HCT116 (cell line): ENCODE data around the gene SBNO2. TPM values are rescaled to one million over a fixed set of nuclear protein-coding genes. Genes with fewer than 3 reads are reported as not detected.
A peak's percentile ranks its signal among the peaks of the same experiment; 100 is the strongest.

Source experiments
- ATAC-seq: fragments of 200-7000 bp; cut with Tn5 transposase; 2 replicates; pipeline ENCODE4 v1.9.1; 2020; ENCODE audit warnings: mild to moderate bottlenecking, moderate library complexity
- BruUV-seq: library from RNA; stranded (reverse); fragments of 400-500 nt; replicated peaks from 2 replicates; lab custom pipeline; 2021; lab: Mats Ljungman, UMichigan
- CTCF ChIA-PET: fragments of 300-600 bp; sonication (Branson Sonifier 250); formaldehyde crosslinking; loops from one replicate; lab custom pipeline; 2021; ENCODE audit warnings: antibody characterized with exemption; lab: Charles Lee
- POLR2A ChIA-PET: fragments of 300-600, 350-600 bp; sonication (Branson Sonifier 250); formaldehyde crosslinking; loops from one replicate; lab custom pipeline; 2021; ENCODE audit warnings: antibody characterized with exemption; lab: Charles Lee
- RAD21 ChIA-PET, 2 experiments: fragments of 300-600 bp; sonication (Branson Sonifier 250); formaldehyde crosslinking; loops; one replicate each; lab custom pipeline; 2023; ENCODE audit warnings: low total read pairs in 2 of 2; ENCODE audit not compliant: uncharacterized antibody in 2 of 2, unreplicated experiment in 2 of 2, low non-redundant PET in 1 of 2; lab: Charles Lee
- DNase-seq: peaks from one replicate; pipeline ENCODE4 v3.0.0-alpha.2; 2010; ENCODE audit warnings: low read depth, low spot score
- H2AFZ ChIP-seq: fragments of 200-600 bp; shearing (Covaris generic), sonication (generic); 2 replicates; pipeline ENCODE4 v1.6.1; 2017; ENCODE audit warnings: low read depth, mixed run types, mixed read lengths, antibody characterized with exemption, low read length; ENCODE audit not compliant: poor library complexity, severe bottlenecking
- H3K27ac ChIP-seq: 2 replicates; pipeline ENCODE4 v1.5.1; 2012; ENCODE audit warnings: low read depth, low read length
- H3K27me3 ChIP-seq: fragments of 200-600 bp; sonication (generic); 2 replicates; pipeline ENCODE4 v1.6.1; 2016; ENCODE audit warnings: mixed run types, low read length, mixed read lengths; ENCODE audit not compliant: insufficient read depth
- H3K36me3 ChIP-seq, 2 experiments: fragments of 200-500 bp in 1 of 2; fragments of 200-600 bp in 1 of 2; sonication (Bioruptor generic) in 1 of 2; sonication (generic) in 1 of 2; 2 replicates each; pipeline versions ENCODE4 v1.5.1 to v1.6.1; 2014 to 2016; ENCODE audit warnings: low read length in 2 of 2, inconsistent platforms in 1 of 2, mixed read lengths in 1 of 2, mixed run types in 1 of 2; ENCODE audit not compliant: insufficient read depth in 2 of 2, control insufficient read depth in 1 of 2
- H3K4me1 ChIP-seq, 2 experiments: fragments of 200-600 bp in 1 of 2; sonication (generic) in 1 of 2; 2 replicates each; pipeline versions ENCODE4 v1.5.1 to v1.6.1; 2012 to 2017; ENCODE audit warnings: low read length in 2 of 2, inconsistent platforms in 1 of 2, mild to moderate bottlenecking in 1 of 2, mixed read lengths in 1 of 2, mixed run types in 1 of 2, moderate library complexity in 1 of 2; ENCODE audit not compliant: insufficient read depth in 2 of 2, control insufficient read depth in 1 of 2
- H3K4me2 ChIP-seq: fragments of 200-600 bp; sonication (generic); 2 replicates; pipeline ENCODE4 v1.6.1; 2017; ENCODE audit warnings: mixed run types, low read length, mixed read lengths
- H3K4me3 ChIP-seq, 2 experiments: fragments of 200-600 bp in 1 of 2; sonication (generic) in 1 of 2; replicated peaks in 1 of 2; 2 replicates each; pipeline ENCODE4 v1.5.1; 2011 to 2016; ENCODE audit warnings: low read length in 2 of 2, control low read depth in 1 of 2, low read depth in 1 of 2, mild to moderate bottlenecking in 1 of 2, mixed read lengths in 1 of 2, mixed run types in 1 of 2
- H3K79me2 ChIP-seq: fragments of 200-600 bp; sonication (generic); 2 replicates; pipeline ENCODE4 v1.6.1; 2017; ENCODE audit warnings: mild to moderate bottlenecking, mixed run types, low read length, moderate library complexity, mixed read lengths; ENCODE audit not compliant: insufficient read depth
- H3K9ac ChIP-seq: fragments of 200-600 bp; sonication (generic); 2 replicates; pipeline ENCODE4 v1.6.1; 2016; ENCODE audit warnings: low read length, mixed read lengths
- H3K9me2 ChIP-seq: fragments of 200-600 bp; sonication (generic), shearing (Covaris generic); 2 replicates; pipeline ENCODE4 v1.6.1; 2017; ENCODE audit warnings: mixed run types, mild to moderate bottlenecking, moderate library complexity; ENCODE audit not compliant: insufficient read depth
- H3K9me3 ChIP-seq, 2 experiments: fragments of 200-500 bp in 1 of 2; fragments of 200-600 bp in 1 of 2; sonication (Bioruptor generic) in 1 of 2; sonication (generic) in 1 of 2; 2 replicates each; pipeline ENCODE4 v1.6.1; 2014 to 2017; ENCODE audit warnings: low read length in 2 of 2, mixed read lengths in 2 of 2, inconsistent platforms in 1 of 2, low read depth in 1 of 2, mild to moderate bottlenecking in 1 of 2, mixed run types in 1 of 2, moderate library complexity in 1 of 2; ENCODE audit not compliant: control insufficient read depth in 1 of 2, insufficient read depth in 1 of 2
- H4K20me1 ChIP-seq: fragments of 200-600 bp; sonication (generic), shearing (Covaris generic); 2 replicates; pipeline ENCODE4 v1.6.1; 2017; ENCODE audit warnings: mixed run types, mild to moderate bottlenecking, moderate library complexity; ENCODE audit not compliant: insufficient read depth
- CBX3 ChIP-seq: IDR thresholded peaks from 2 replicates; pipeline ENCODE4 v1.6.1; 2012; ENCODE audit warnings: low read depth
- CEBPB ChIP-seq: IDR thresholded peaks from 2 replicates; pipeline ENCODE4 v1.6.1; 2012; ENCODE audit warnings: low read depth
- CTCF ChIP-seq, 3 experiments: fragments of 200-600 bp in 1 of 3; sonication (generic) in 1 of 3; IDR thresholded peaks in 2 of 3; conservative IDR thresholded peaks in 1 of 3; 2 replicates each; pipeline ENCODE4 v1.5.1; 2012 to 2017; ENCODE audit warnings: low read depth in 2 of 3, low read length in 2 of 3, antibody characterized with exemption in 1 of 3, borderline replicate concordance in 1 of 3, control low read depth in 1 of 3, mild to moderate bottlenecking in 1 of 3, mixed read lengths in 1 of 3, mixed run types in 1 of 3, moderate library complexity in 1 of 3; ENCODE audit not compliant: insufficient read depth in 1 of 3
- EGR1 ChIP-seq: IDR thresholded peaks from 2 replicates; pipeline ENCODE4 v1.6.1; 2012; ENCODE audit warnings: low read depth
- ELF1 ChIP-seq: IDR thresholded peaks from 2 replicates; pipeline ENCODE4 v1.6.1; 2012; ENCODE audit warnings: low read depth, borderline replicate concordance
- EZH2 ChIP-seq: fragments of 200-600 bp; sonication (generic); IDR thresholded peaks from 2 replicates; pipeline ENCODE4 v1.6.1; 2017; ENCODE audit warnings: antibody characterized with exemption, mixed run types
- EZH2phosphoT487 ChIP-seq: fragments of 200-600 bp; IDR thresholded peaks from 2 replicates; pipeline ENCODE4 v1.6.1; 2018; ENCODE audit warnings: antibody characterized with exemption, borderline replicate concordance
- FOSL1 ChIP-seq: IDR thresholded peaks from 2 replicates; pipeline ENCODE4 v1.6.1; 2012; ENCODE audit warnings: low read depth
- JUND ChIP-seq: IDR thresholded peaks from 2 replicates; pipeline ENCODE4 v1.6.1; 2012
- POLR2A ChIP-seq: IDR thresholded peaks from 2 replicates; pipeline ENCODE4 v1.7.0; 2011; ENCODE audit warnings: borderline replicate concordance; ENCODE audit not compliant: insufficient read depth, insufficient read length; ENCODE audit errors: extremely low read depth
- POLR2AphosphoS5 ChIP-seq: IDR thresholded peaks from 2 replicates; pipeline ENCODE4 v1.6.1; 2011; ENCODE audit warnings: mild to moderate bottlenecking, low read depth, low read length, moderate library complexity
- RAD21 ChIP-seq: IDR thresholded peaks from 2 replicates; pipeline ENCODE4 v1.6.1; 2012; ENCODE audit warnings: low read depth, mild to moderate bottlenecking
- SIN3A ChIP-seq: IDR thresholded peaks from 2 replicates; pipeline ENCODE4 v1.6.1; 2012; ENCODE audit warnings: low read depth
- SP1 ChIP-seq: IDR thresholded peaks from 2 replicates; pipeline ENCODE4 v1.6.1; 2012; ENCODE audit warnings: low read depth
- SRF ChIP-seq: IDR thresholded peaks from 2 replicates; pipeline ENCODE4 v1.6.1; 2012; ENCODE audit warnings: low read depth
- TCF7L2 ChIP-seq: IDR thresholded peaks from 2 replicates; pipeline ENCODE4 v1.7.0; 2011; ENCODE audit warnings: borderline replicate concordance, inconsistent platforms; ENCODE audit not compliant: insufficient read depth, insufficient read length; ENCODE audit errors: extremely low read depth
- YY1 ChIP-seq: IDR thresholded peaks from 2 replicates; pipeline ENCODE4 v1.6.1; 2011; ENCODE audit warnings: low read length, low read depth, moderate library complexity, mild to moderate bottlenecking; ENCODE audit not compliant: insufficient replicate concordance; ENCODE audit errors: extremely low read depth
- ZFX ChIP-seq: fragments of 450-650 bp; IDR thresholded peaks from 2 replicates; pipeline ENCODE4 v1.6.1; 2017
- ZNF274 ChIP-seq: fragments of 200-500 bp; sonication (Bioruptor generic); IDR thresholded peaks from 2 replicates; pipeline ENCODE4 v1.6.1; 2014; ENCODE audit warnings: mild to moderate bottlenecking, low read depth, low read length, inconsistent platforms
- intact Hi-C: fragments of 100-400 bp; cut with micrococcal nuclease; formaldehyde crosslinking; loops from 2 replicates; pipeline ENCODE4 v1.10.0; 2022
- total RNA-seq: library from RNA; stranded (reverse); gene quantifications from one replicate; pipeline ENCODE4 v1.2.1, GENCODE V29; 2021; ENCODE audit not compliant: unreplicated experiment
- TF ChIP-seq, protein P1 (sequence below): IDR thresholded peaks from 2 replicates; pipeline ENCODE4 v1.6.1; 2011; ENCODE audit warnings: mild to moderate bottlenecking, low read length, moderate library complexity; ENCODE audit not compliant: insufficient replicate concordance; ENCODE audit errors: extremely low read depth
- TF ChIP-seq, protein P2 (sequence below): IDR thresholded peaks from 2 replicates; pipeline ENCODE4 v1.6.1; 2012
- TF ChIP-seq, protein P3 (sequence below): IDR thresholded peaks from 2 replicates; pipeline ENCODE4 v1.6.1; 2012

Gene SBNO2
- total RNA-seq, 1 experiment from 2014 or later: 66.4 TPM

- POLR2A ChIA-PET: interaction anchor here (1.0 kb wide), 1 partner anchor 77 kb away, joined by 3 read pairs; no protein-coding TSS in a partner anchor
- BruUV-seq: no TSS peak
- peak overlapping the region in 1 of 2 experiments; percentile 30; a peak in 1 of 4 replicates for H3K4me3 ChIP-seq
- TF ChIP-seq ZFX (no peak), SRF (no peak), RAD21 (no peak), TCF7L2 (no peak), YY1 (peak; percentile 44), ELF1 (no peak), ZNF274 (no peak), SIN3A (no peak), SP1 (peak; percentile 85), POLR2AphosphoS5 (peak; percentile 42), CBX3 (peak; percentile 92; the same call in 1 of the 2 replicates), CTCF (IDR thresholded peaks at IDR 0.05 in 2 of 3, conservative IDR thresholded peaks at IDR 0.05 in 1 of 3; ENCODE audit: borderline replicate concordance in 1 of 3, insufficient read depth in 1 of 3, low read depth in 2 of 3, low read length in 2 of 3) (no peak), FOSL1 (no peak), POLR2A (no peak), JUND (no peak), EZH2 (no peak), EZH2phosphoT487 (no peak), EGR1 (no peak), CEBPB (no peak)
- TF ChIP-seq, protein P1, sequence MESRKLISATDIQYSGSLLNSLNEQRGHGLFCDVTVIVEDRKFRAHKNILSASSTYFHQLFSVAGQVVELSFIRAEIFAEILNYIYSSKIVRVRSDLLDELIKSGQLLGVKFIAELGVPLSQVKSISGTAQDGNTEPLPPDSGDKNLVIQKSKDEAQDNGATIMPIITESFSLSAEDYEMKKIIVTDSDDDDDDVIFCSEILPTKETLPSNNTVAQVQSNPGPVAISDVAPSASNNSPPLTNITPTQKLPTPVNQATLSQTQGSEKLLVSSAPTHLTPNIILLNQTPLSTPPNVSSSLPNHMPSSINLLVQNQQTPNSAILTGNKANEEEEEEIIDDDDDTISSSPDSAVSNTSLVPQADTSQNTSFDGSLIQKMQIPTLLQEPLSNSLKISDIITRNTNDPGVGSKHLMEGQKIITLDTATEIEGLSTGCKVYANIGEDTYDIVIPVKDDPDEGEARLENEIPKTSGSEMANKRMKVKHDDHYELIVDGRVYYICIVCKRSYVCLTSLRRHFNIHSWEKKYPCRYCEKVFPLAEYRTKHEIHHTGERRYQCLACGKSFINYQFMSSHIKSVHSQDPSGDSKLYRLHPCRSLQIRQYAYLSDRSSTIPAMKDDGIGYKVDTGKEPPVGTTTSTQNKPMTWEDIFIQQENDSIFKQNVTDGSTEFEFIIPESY: no peak
- TF ChIP-seq, protein P2, sequence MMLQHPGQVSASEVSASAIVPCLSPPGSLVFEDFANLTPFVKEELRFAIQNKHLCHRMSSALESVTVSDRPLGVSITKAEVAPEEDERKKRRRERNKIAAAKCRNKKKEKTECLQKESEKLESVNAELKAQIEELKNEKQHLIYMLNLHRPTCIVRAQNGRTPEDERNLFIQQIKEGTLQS: no peak
- TF ChIP-seq, protein P3, sequence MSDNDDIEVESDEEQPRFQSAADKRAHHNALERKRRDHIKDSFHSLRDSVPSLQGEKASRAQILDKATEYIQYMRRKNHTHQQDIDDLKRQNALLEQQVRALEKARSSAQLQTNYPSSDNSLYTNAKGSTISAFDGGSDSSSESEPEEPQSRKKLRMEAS: peak; percentile 97
These were observed 7.5 kb upstream of the SBNO2 start for GRCh38 chr19:1181606-1182005.

More at GRCh38 chr19:1181606-1182005, 7.5 kb upstream of the SBNO2 start:
- no peak overlapping the region for H2AFZ ChIP-seq
- no peaks in the 10 kb centered on the region for H3K36me3 ChIP-seq
- peak overlapping the region; percentile 89 for H3K4me2 ChIP-seq
- no peaks in the 10 kb centered on the region for H4K20me1 ChIP-seq
- no peaks in the 10 kb centered on the region for H3K79me2 ChIP-seq
- H3K4me1 ChIP-seq: peaks cover 79 to 95% of the 10 kb centered on the region in 2 experiments
- ATAC-seq (peak; percentile 32), DNase-seq (no peak)
- RAD21 ChIA-PET: no interaction called here
- CTCF ChIA-PET: interaction anchor here (3.5 kb wide), 1 partner anchor 69 kb away, joined by 12 read pairs; no protein-coding TSS in a partner anchor
- no peaks in the 10 kb centered on the region for H3K9me3 ChIP-seq
- H3K27ac ChIP-seq: peak overlapping the region; percentile 93
- H3K27me3 ChIP-seq: no peaks in the 10 kb centered on the region
- H3K9ac ChIP-seq: peak overlapping the region; percentile 70
- intact Hi-C loops: loop anchor here (5.0 to 10.0 kb wide), 2 partner anchors 79 to 257 kb away; partner anchors contain the start of genes ARID3A and GPX4
- no peaks in the 10 kb centered on the region for H3K9me2 ChIP-seq
